ENCODE data around the gene MTHFD2. TPM values are rescaled to one million over a fixed set of nuclear protein-coding genes. Genes with fewer than 3 reads are reported as not detected.
"Not testable (repeated sequence)": the region's sequence is repeated elsewhere in the genome, so short reads cannot be mapped to it uniquely, and the experiment has no call there.

The MTHFD2 gene
- polyA plus RNA-seq, 3 donors: 24.1 to 39.4 (median 38.5) TPM

- H3K27me3 Mint-ChIP-seq (ENCODE audit: low read depth in 3 of 3): peaks cover 0 to 5% (median 0%) of the 10 kb centered on the region in 3 donors
- Histone ChIP-seq H3K4me1 (ENCODE audit: control insufficient read depth in 1 of 2, insufficient read depth in 2 of 2, low read length in 2 of 2) (peaks cover 82 to 92% of the 10 kb centered on the region in 2 donors), H3K4me2 (replicated peaks; ENCODE audit: extremely low read depth, low read length, poor library complexity, severe bottlenecking) (no peak overlapping the region), H4K20me1 (ENCODE audit: insufficient read depth, low read length) (no peaks in the 10 kb centered on the region), H3K27ac (ENCODE audit: low read depth in 1 of 2, low read length in 2 of 2) (peak overlapping the region in 1 of 2 donors; percentile 67), H3K79me2 (ENCODE audit: insufficient read depth, low read length) (peaks cover 29% of the 10 kb centered on the region), H2AFZ (ENCODE audit: insufficient read depth, low read depth, low read length, poor library complexity, severe bottlenecking) (peak overlapping the region; percentile 16), H3K9ac (ENCODE audit: insufficient read depth, low read length, poor library complexity, severe bottlenecking) (no peak overlapping the region), H3K9me3 (replicated peaks in 1 of 2; ENCODE audit: control insufficient read depth in 1 of 2, insufficient read depth in 1 of 2, low read length in 2 of 2) (no peaks in the 10 kb centered on the region), H3K27me3 (ENCODE audit: control insufficient read depth in 2 of 2, insufficient read depth in 2 of 2, low read length in 2 of 2) (no peaks in the 10 kb centered on the region), H3K4me3 (replicated peaks in 1 of 3; ENCODE audit: low read depth in 2 of 3, low read length in 3 of 3) (no peak overlapping the region), H3K36me3 (replicated peaks in 1 of 2; ENCODE audit: control insufficient read depth in 1 of 2, insufficient read depth in 2 of 2, low read length in 2 of 2) (no peaks in the 10 kb centered on the region)
- WGBS (ENCODE audit: insufficient coverage): 100% methylated on average over 2 of the region's 2 CpGs
- H3K36me3 Mint-ChIP-seq: no peaks in the 10 kb centered on the region
- no peak for TF ChIP-seq CTCF (IDR thresholded peaks at IDR 0.05)
- H3K27ac Mint-ChIP-seq: peak overlapping the region; percentile 22 to 100 (median 91)
- H3K9me3 Mint-ChIP-seq: peaks cover 0 to 2% (median 0%) of the 10 kb centered on the region in 7 donors
- intact Hi-C loops (cut with micrococcal nuclease): no loop called here
- no peak for DNase-seq
- no peak overlapping the region for H3K4me3 Mint-ChIP-seq
- H3K4me1 Mint-ChIP-seq: peaks cover 64% of the 10 kb centered on the region
Measured at GRCh38 chr2:74183878-74184277, 14.5 kb upstream of the MTHFD2 start.

GRCh38 chr2:74186038-74186437 lies 12.4 kb upstream of the MTHFD2 start:
- peak; percentile 97 to 99 (median 99) for DNase-seq
- intact Hi-C loops (cut with micrococcal nuclease): no loop called here
- H3K4me2 ChIP-seq (replicated peaks; ENCODE audit: extremely low read depth, low read length, poor library complexity, severe bottlenecking): no peak overlapping the region
- peak overlapping the region; percentile 99 to 100 (median 100) for H3K27ac Mint-ChIP-seq
- no peaks in the 10 kb centered on the region for H3K36me3 Mint-ChIP-seq
- no peaks in the 10 kb centered on the region for H4K20me1 ChIP-seq (ENCODE audit: insufficient read depth, low read length)
- peak overlapping the region; percentile 75 for H3K9ac ChIP-seq (ENCODE audit: insufficient read depth, low read length, poor library complexity, severe bottlenecking)
- 0% methylated on average over 1 of the region's 9 CpGs for WGBS (ENCODE audit: insufficient coverage)
- H3K4me3 Mint-ChIP-seq: peak overlapping the region; percentile 82 to 94
- no peaks in the 10 kb centered on the region for H3K36me3 ChIP-seq (replicated peaks in 1 of 2; ENCODE audit: control insufficient read depth in 1 of 2, insufficient read depth in 2 of 2, low read length in 2 of 2)
- TF ChIP-seq CTCF (IDR thresholded peaks at IDR 0.05): no peak
- H3K4me1 ChIP-seq (ENCODE audit: control insufficient read depth in 1 of 2, insufficient read depth in 2 of 2, low read length in 2 of 2): peaks cover 67 to 79% of the 10 kb centered on the region in 2 donors
- peak overlapping the region in 1 of 3 experiments; percentile 55 for H3K4me3 ChIP-seq (replicated peaks in 1 of 3; ENCODE audit: low read depth in 2 of 3, low read length in 3 of 3)
- H3K27me3 Mint-ChIP-seq (ENCODE audit: low read depth in 3 of 3): peaks cover 0 to 5% (median 0%) of the 10 kb centered on the region in 3 donors
- H3K79me2 ChIP-seq (ENCODE audit: insufficient read depth, low read length): peaks cover 12% of the 10 kb centered on the region
- no peaks in the 10 kb centered on the region for H3K9me3 ChIP-seq (replicated peaks in 1 of 2; ENCODE audit: control insufficient read depth in 1 of 2, insufficient read depth in 1 of 2, low read length in 2 of 2)
- H3K27ac ChIP-seq (ENCODE audit: low read depth in 1 of 2, low read length in 2 of 2): peak overlapping the region; percentile 92 to 97
- peaks cover 59% of the 10 kb centered on the region for H3K4me1 Mint-ChIP-seq
- H3K9me3 Mint-ChIP-seq: peaks cover 0 to 2% (median 0%) of the 10 kb centered on the region in 7 donors
- H3K27me3 ChIP-seq (ENCODE audit: control insufficient read depth in 2 of 2, insufficient read depth in 2 of 2, low read length in 2 of 2): no peaks in the 10 kb centered on the region
- H2AFZ ChIP-seq (ENCODE audit: insufficient read depth, low read depth, low read length, poor library complexity, severe bottlenecking): peak overlapping the region; percentile 19

DNA sequence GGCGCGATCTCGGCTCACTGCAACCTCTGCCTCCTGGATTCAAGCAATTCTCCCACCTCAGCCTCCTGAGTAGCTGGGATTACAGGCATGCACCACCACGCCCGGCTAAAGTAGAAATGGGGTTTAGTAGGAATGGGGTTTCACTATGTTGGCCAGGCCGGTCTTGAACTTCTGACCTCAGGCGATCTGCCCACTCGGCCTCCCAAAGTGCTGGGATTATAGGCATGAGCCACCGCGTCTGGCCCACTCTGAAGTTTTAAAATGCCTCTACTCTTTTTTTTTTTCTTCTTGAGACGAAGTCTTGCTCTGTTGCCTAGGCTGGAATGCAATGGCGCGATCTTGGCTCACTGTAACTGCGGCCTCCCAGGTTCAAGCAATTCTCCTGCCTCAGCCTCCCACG lies 11.7 kb upstream of the MTHFD2 start:
- DNase-seq; H3K36me3 Mint-ChIP-seq; intact Hi-C loops (cut with micrococcal nuclease); H3K27me3 Mint-ChIP-seq (ENCODE audit: low read depth in 3 of 3); H3K9me3 Mint-ChIP-seq; H3K4me2 ChIP-seq (replicated peaks; ENCODE audit: extremely low read depth, low read length, poor library complexity, severe bottlenecking); H4K20me1 ChIP-seq (ENCODE audit: insufficient read depth, low read length); H3K27me3 ChIP-seq (ENCODE audit: control insufficient read depth in 2 of 2, insufficient read depth in 2 of 2, low read length in 2 of 2); H3K36me3 ChIP-seq (replicated peaks in 1 of 2; ENCODE audit: control insufficient read depth in 1 of 2, insufficient read depth in 2 of 2, low read length in 2 of 2); H3K9me3 ChIP-seq (replicated peaks in 1 of 2; ENCODE audit: control insufficient read depth in 1 of 2, insufficient read depth in 1 of 2, low read length in 2 of 2): not testable (repeated sequence)
- peaks cover 61 to 72% of the 10 kb centered on the region in 2 donors for H3K4me1 ChIP-seq (ENCODE audit: control insufficient read depth in 1 of 2, insufficient read depth in 2 of 2, low read length in 2 of 2)
- H3K79me2 ChIP-seq (ENCODE audit: insufficient read depth, low read length): peaks cover 12% of the 10 kb centered on the region
- peak overlapping the region in 1 of 2 donors; percentile 31 for H3K4me3 Mint-ChIP-seq
- peak overlapping the region; percentile 92 to 97 for H3K27ac ChIP-seq (ENCODE audit: low read depth in 1 of 2, low read length in 2 of 2)
- peak overlapping the region; percentile 75 for H3K9ac ChIP-seq (ENCODE audit: insufficient read depth, low read length, poor library complexity, severe bottlenecking)
- peak overlapping the region; percentile 19 for H2AFZ ChIP-seq (ENCODE audit: insufficient read depth, low read depth, low read length, poor library complexity, severe bottlenecking)
- peaks cover 55% of the 10 kb centered on the region for H3K4me1 Mint-ChIP-seq
- H3K27ac Mint-ChIP-seq: peak overlapping the region; percentile 99 to 100 (median 100)
- WGBS (ENCODE audit: insufficient coverage): 97% methylated on average over 6 of the region's 15 CpGs
- H3K4me3 ChIP-seq (replicated peaks in 1 of 3; ENCODE audit: low read depth in 2 of 3, low read length in 3 of 3): peak overlapping the region in 1 of 3 experiments; percentile 55
